Cardiac fibroblast (primary cell): ENCODE results near the gene SMIM5.

Experiments
- DNase-seq, 2 donors: peaks; one replicate each; pipeline versions ENCODE4 v3.0.0 to v3.0.0-alpha.2; 2010; ENCODE audit warnings: low read depth in 2 of 2
- H3K4me3 ChIP-seq, 2 donors: replicated peaks in 1 of 2; 1 replicate in 1 of 2; 2 replicates in 1 of 2; pipeline ENCODE4 v1.5.1; 2011; ENCODE audit warnings: low read depth in 2 of 2, low read length in 2 of 2, mild to moderate bottlenecking in 2 of 2, moderate library complexity in 1 of 2
- TF ChIP-seq, protein P1 (sequence below): IDR thresholded peaks from one replicate; pipeline ENCODE4 v1.5.1; 2011; ENCODE audit warnings: low read depth, mild to moderate bottlenecking, low read length, inconsistent platforms

SMIM5 gene

DNA sequence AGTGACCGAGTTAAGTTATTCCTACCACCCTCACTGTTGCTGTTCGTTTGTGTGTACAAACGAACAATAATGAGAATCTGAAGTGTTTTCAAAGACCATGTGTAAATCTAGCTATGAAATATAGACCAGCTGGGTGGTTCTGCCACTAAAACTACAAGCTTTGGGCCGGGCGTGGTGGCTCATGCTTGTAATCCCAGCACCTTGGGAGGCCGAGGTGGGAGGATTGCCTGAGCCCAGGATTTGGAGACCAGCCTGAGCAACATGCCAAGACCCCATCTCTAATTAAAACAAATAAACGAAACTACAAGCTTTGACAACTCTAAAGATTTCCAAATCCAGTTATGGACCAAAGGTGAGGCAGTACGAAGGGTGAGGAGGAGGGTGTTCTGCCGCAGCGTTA, 32.7 kb downstream of the SMIM5 start:
- TF ChIP-seq, protein P1, sequence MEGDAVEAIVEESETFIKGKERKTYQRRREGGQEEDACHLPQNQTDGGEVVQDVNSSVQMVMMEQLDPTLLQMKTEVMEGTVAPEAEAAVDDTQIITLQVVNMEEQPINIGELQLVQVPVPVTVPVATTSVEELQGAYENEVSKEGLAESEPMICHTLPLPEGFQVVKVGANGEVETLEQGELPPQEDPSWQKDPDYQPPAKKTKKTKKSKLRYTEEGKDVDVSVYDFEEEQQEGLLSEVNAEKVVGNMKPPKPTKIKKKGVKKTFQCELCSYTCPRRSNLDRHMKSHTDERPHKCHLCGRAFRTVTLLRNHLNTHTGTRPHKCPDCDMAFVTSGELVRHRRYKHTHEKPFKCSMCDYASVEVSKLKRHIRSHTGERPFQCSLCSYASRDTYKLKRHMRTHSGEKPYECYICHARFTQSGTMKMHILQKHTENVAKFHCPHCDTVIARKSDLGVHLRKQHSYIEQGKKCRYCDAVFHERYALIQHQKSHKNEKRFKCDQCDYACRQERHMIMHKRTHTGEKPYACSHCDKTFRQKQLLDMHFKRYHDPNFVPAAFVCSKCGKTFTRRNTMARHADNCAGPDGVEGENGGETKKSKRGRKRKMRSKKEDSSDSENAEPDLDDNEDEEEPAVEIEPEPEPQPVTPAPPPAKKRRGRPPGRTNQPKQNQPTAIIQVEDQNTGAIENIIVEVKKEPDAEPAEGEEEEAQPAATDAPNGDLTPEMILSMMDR, result no peak
- H3K4me3 ChIP-seq, result peak overlapping the region; percentile 97 to 100
- no peak for DNase-seq

DNA sequence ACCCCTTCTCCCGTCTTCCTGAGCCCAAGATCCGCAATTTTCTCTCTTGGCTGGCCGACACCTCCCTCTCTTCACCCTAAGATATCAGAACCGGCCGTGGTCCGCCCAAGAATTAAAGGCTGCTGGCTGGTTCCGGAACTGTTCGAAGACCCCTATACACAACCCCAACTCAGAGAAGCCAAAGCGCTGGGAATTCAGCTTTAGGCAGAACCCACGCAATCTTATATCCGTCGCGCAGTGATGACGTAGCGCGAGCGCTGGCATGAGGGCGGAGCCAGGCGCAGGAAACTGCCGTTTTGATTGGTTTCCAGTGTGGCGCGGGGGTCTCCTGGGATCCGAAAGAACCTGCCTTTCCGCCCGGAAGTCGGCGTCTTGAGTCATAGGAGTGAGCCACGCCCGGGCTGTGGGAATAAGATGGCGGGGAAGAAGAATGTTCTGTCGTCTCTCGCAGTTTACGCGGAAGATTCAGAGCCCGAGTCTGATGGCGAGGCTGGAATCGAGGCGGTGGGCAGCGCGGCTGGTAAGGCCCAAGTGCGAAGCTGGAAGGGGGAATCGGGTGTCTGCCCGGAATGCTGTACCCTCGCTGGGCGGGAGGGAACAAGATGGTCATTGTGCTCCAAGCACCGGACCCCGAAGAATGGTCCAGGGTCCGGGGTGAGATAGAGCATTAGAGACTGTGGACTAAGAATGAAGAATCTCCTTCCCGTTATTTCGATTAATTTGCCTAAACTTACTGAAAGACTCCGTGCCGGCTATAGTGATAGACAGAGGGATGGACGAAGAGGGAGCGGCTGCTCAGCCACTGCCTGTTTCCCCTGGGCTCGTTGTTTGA, 33.9 kb downstream of the SMIM5 start, which contains the start of the genes RECQL5 and SAP30BP:
TSS of gene RECQL5 (minus strand) at position 196 of the 832 bp plus-strand sequence. CDS start 597 bp downstream, outside the sequence.
TSS of gene SAP30BP (plus strand) at position 380 of the 832 bp plus-strand sequence. CDS start at position 415, 35 bp downstream.
- peak within 1 kb of the TSS; percentile 97 to 100 for H3K4me3 ChIP-seq
- DNase-seq, result peak; percentile 99
- TF ChIP-seq, protein P1, result no peak

DNA sequence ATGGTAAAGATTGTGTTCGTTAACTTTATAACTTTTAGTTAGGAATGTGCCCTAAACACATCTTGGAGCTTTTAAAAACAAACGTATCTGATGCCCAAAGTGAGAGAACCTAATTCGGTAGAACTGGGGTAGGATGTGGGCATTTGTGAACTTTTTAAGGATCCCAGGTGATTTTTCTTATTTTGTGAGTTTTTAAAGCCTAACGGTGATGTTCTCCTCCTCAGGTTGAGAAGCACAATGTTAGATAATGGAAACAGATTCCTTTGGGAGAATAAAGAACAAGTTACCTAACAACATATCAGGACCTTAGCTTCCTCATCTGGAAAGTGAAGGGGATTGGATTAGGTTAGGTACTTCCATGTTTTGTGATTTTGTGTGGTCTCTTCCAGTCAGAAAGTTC, 34.6 kb downstream of the SMIM5 start:
- TF ChIP-seq, protein P1, result no peak
- peak overlapping the region; percentile 97 to 100 for H3K4me3 ChIP-seq
- DNase-seq, result no peak

DNA sequence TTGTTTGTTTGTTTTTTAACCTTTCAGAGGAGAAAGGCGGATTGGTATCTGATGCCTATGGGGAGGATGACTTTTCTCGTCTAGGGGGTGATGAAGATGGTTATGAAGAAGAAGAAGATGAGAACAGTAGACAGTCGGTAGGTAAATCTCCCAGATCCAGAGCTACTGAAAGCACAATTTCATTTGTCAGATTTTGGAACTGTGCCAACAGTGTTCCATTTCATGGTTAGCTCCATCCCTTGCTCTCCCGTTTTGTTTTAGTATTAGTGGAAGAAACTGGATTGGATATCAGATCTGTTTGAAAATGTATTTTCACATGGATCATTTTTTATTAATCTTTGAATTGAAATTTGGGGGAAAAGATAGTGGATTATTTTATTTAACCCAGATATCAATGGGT, 35.3 kb downstream of the SMIM5 start:
- TF ChIP-seq, protein P1, result no peak
- H3K4me3 ChIP-seq, result peak overlapping the region in 1 of 2 donors; percentile 100

DNA sequence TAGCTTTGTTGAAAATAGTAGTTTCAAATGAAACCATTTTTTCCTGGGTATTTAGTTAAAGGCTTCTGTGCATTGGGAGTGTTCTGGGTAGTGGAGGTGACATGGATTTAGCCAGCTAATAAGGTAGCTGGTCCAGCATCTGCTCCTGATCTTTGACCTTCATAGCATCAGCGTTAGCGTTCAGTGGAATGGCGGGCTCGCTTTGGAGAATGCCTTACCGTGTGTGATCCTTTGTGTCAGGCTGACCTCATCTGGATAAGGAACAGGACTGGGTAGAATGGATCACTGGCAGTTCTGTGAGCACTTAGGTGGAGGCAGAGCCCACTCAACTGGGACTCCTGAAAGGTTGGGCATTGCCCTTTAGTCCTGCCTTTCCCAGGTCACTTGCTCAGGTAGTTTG, 37.6 kb downstream of the SMIM5 start:
- H3K4me3 ChIP-seq, result no peak overlapping the region
- no peak for DNase-seq
- TF ChIP-seq, protein P1, result no peak

More for the DNA sequence above, 35.3 kb downstream of the SMIM5 start:
- DNase-seq, result no peak

DNA sequence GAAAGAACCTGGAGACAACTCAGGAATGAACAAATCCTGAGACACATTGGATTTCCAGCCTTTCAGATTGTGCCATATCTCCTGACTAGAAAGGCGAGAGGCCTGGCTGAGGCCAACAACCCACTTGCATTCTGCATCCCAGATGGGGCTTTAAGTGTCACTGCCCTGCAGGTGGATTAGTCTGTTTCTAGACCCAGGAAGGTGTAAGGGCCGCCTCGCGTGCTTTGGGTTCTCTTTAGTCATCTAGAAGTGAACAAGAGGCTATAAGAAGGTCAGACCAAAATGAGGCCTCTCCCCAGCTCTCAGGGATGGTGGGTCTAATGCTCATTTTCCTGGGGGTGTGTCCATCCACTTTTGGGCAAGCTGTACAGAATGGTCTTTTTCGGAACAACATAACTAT, 38.8 kb downstream of the SMIM5 start:
- DNase-seq, result no peak
- H3K4me3 ChIP-seq, result no peak overlapping the region
- TF ChIP-seq, protein P1, result no peak
